Measurements from ENCODE around the gene SLIRP. TPM values are rescaled to one million over a fixed set of nuclear protein-coding genes. Genes with fewer than 3 reads are reported as not detected.

The SLIRP gene
- total RNA-seq, 1 experiment from 2014 or later: 318 TPM

- no peaks in the 10 kb centered on the region for H3K9me3 ChIP-seq (ENCODE audit: low read depth, low read length, poor library complexity, severe bottlenecking)
- no peaks in the 10 kb centered on the region for H3K36me3 ChIP-seq (ENCODE audit: insufficient read depth, low read length, poor library complexity, severe bottlenecking)
- DNase-seq (ENCODE audit: low spot score): no peak
- H3K4me3 ChIP-seq (ENCODE audit: low read depth, low read length, poor library complexity, severe bottlenecking): no peak overlapping the region
- H3K27me3 ChIP-seq (replicated peaks; ENCODE audit: insufficient read depth, low read depth, low read length, poor library complexity): no peaks in the 10 kb centered on the region
- POLR2A ChIA-PET (ENCODE audit: low non-redundant PET): no interaction called here
- intact Hi-C loops (cut with micrococcal nuclease; ENCODE audit: unreplicated experiment): no loop called here
- CTCF ChIA-PET: no interaction called here
- H3K4me1 ChIP-seq (ENCODE audit: insufficient read depth, low read length, poor library complexity, severe bottlenecking): no peaks in the 10 kb centered on the region
- TF ChIP-seq EZH2 (IDR thresholded peaks at IDR 0.05; ENCODE audit: borderline replicate concordance, low read depth, low read length, poor library complexity, severe bottlenecking) (no peak), CTCF (conservative IDR thresholded peaks at IDR 0.05; ENCODE audit: low read depth, low read length) (no peak)
- BruUV-seq (replicated peaks): no TSS peak
- no peak overlapping the region for H3K27ac ChIP-seq (ENCODE audit: low read depth, low read length, poor library complexity, severe bottlenecking)
Observed at GRCh38 chr14:77663293-77663692, 44.6 kb upstream of the SLIRP start.

- intact Hi-C loops (cut with micrococcal nuclease; ENCODE audit: unreplicated experiment): no loop called here
- Histone ChIP-seq H3K4me1 (ENCODE audit: insufficient read depth, low read length, poor library complexity, severe bottlenecking) (no peaks in the 10 kb centered on the region), H3K27me3 (replicated peaks; ENCODE audit: insufficient read depth, low read depth, low read length, poor library complexity) (no peaks in the 10 kb centered on the region), H3K27ac (ENCODE audit: low read depth, low read length, poor library complexity, severe bottlenecking) (no peak overlapping the region), H3K36me3 (ENCODE audit: insufficient read depth, low read length, poor library complexity, severe bottlenecking) (no peaks in the 10 kb centered on the region), H3K4me3 (ENCODE audit: low read depth, low read length, poor library complexity, severe bottlenecking) (no peak overlapping the region), H3K9me3 (ENCODE audit: low read depth, low read length, poor library complexity, severe bottlenecking) (no peaks in the 10 kb centered on the region)
- DNase-seq (ENCODE audit: low spot score): no peak
- ChIA-PET CTCF (no interaction called here), POLR2A (ENCODE audit: low non-redundant PET) (no interaction called here)
- no TSS peak for BruUV-seq (replicated peaks)
- no peak for TF ChIP-seq EZH2 (IDR thresholded peaks at IDR 0.05; ENCODE audit: borderline replicate concordance, low read depth, low read length, poor library complexity, severe bottlenecking)
- no peak for TF ChIP-seq CTCF (conservative IDR thresholded peaks at IDR 0.05; ENCODE audit: low read depth, low read length)
Observed at GRCh38 chr14:77667331-77667730, 40.6 kb upstream of the SLIRP start.

DNA sequence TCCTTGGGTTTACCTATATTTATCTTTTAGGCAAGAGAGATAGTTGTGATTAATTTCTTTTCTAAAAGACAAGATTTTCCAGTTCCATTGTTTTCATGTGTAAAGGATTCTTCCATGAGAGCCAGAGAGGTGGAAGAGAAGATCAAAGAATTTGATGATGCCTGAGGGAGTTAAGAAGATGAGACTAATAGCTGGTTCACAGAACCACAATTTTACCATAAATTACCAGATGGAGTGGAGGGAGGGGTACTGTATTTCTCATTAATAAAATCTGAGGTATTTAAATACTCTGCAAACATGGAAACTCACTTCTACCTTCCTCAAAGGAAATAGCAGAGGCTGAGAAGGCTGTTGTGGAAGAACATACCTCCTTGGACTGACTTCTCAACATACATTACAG lies 34.7 kb upstream of the SLIRP start:
- H3K4me1 ChIP-seq (ENCODE audit: insufficient read depth, low read length, poor library complexity, severe bottlenecking): no peaks in the 10 kb centered on the region
- POLR2A ChIA-PET (ENCODE audit: low non-redundant PET): no interaction called here
- no peaks in the 10 kb centered on the region for H3K9me3 ChIP-seq (ENCODE audit: low read depth, low read length, poor library complexity, severe bottlenecking)
- no peak overlapping the region for H3K27ac ChIP-seq (ENCODE audit: low read depth, low read length, poor library complexity, severe bottlenecking)
- H3K36me3 ChIP-seq (ENCODE audit: insufficient read depth, low read length, poor library complexity, severe bottlenecking): peaks cover 26% of the 10 kb centered on the region
- intact Hi-C loops (cut with micrococcal nuclease; ENCODE audit: unreplicated experiment): no loop called here
- TSS peak; percentile 38 for BruUV-seq (replicated peaks)
- H3K4me3 ChIP-seq (ENCODE audit: low read depth, low read length, poor library complexity, severe bottlenecking): no peak overlapping the region
- CTCF ChIA-PET: no interaction called here
- no peak for TF ChIP-seq EZH2 (IDR thresholded peaks at IDR 0.05; ENCODE audit: borderline replicate concordance, low read depth, low read length, poor library complexity, severe bottlenecking)
- DNase-seq (ENCODE audit: low spot score): no peak
- no peaks in the 10 kb centered on the region for H3K27me3 ChIP-seq (replicated peaks; ENCODE audit: insufficient read depth, low read depth, low read length, poor library complexity)

DNA sequence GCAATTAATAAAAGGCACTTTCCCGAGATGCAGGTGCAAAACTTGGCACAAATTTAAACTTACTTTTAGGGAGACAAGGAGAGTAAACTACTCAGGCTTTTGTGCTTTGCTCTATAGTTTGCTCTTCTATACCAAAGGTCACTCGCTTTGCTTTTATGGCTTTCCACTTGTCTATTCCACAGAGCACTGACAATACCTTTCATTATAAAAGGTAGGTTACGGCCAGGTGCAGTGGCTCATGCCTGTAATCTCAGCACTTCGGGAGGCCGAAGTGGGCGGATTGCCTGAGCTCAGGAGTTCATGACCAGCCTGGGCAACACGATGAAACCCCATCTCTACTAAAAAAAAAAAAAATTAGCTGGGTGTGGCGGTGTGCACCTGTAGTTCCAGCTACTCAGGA lies 33.0 kb upstream of the SLIRP start:
- intact Hi-C loops (cut with micrococcal nuclease; ENCODE audit: unreplicated experiment): no loop called here
- no peak for DNase-seq (ENCODE audit: low spot score)
- H3K4me1 ChIP-seq (ENCODE audit: insufficient read depth, low read length, poor library complexity, severe bottlenecking): no peaks in the 10 kb centered on the region
- H3K9me3 ChIP-seq (ENCODE audit: low read depth, low read length, poor library complexity, severe bottlenecking): no peaks in the 10 kb centered on the region
- no peaks in the 10 kb centered on the region for H3K27me3 ChIP-seq (replicated peaks; ENCODE audit: insufficient read depth, low read depth, low read length, poor library complexity)
- H3K27ac ChIP-seq (ENCODE audit: low read depth, low read length, poor library complexity, severe bottlenecking): no peak overlapping the region
- CTCF ChIA-PET: no interaction called here
- TF ChIP-seq EZH2 (IDR thresholded peaks at IDR 0.05; ENCODE audit: borderline replicate concordance, low read depth, low read length, poor library complexity, severe bottlenecking) (no peak), CTCF (conservative IDR thresholded peaks at IDR 0.05; ENCODE audit: low read depth, low read length) (no peak)
- POLR2A ChIA-PET (ENCODE audit: low non-redundant PET): no interaction called here
- no TSS peak for BruUV-seq (replicated peaks)
- H3K36me3 ChIP-seq (ENCODE audit: insufficient read depth, low read length, poor library complexity, severe bottlenecking): peaks cover 30% of the 10 kb centered on the region
- H3K4me3 ChIP-seq (ENCODE audit: low read depth, low read length, poor library complexity, severe bottlenecking): no peak overlapping the region

All from A673 (cell line).